B cell (primary cell): ENCODE data around the gene TMEM170B. TPM values are rescaled to one million over a fixed set of nuclear protein-coding genes. Genes with fewer than 3 reads are reported as not detected.

Experiments used
- ATAC-seq: fragments of 200-7000 bp; cut with Tn5 transposase; one replicate; pipeline ENCODE4 v1.10.0; 2021; ENCODE audit warnings: low read depth, mild to moderate bottlenecking, moderate number of reproducible peaks, moderate library complexity
- CTCF ChIA-PET: fragments of 350-600 bp; sonication (Branson Sonifier 250); formaldehyde crosslinking; loops from one replicate; lab custom pipeline; 2021; ENCODE audit warnings: antibody characterized with exemption, inconsistent platforms; lab: Charles Lee
- POLR2A ChIA-PET: fragments of 350-600 bp; sonication (Branson Sonifier 250); formaldehyde crosslinking; loops from one replicate; lab custom pipeline; 2021; ENCODE audit warnings: antibody characterized with exemption; lab: Charles Lee
- DNase-seq: peaks from one replicate; pipeline ENCODE4 v3.0.0; 2013
- H2AFZ ChIP-seq: 2 replicates; pipeline ENCODE4 v1.6.1; 2012; ENCODE audit warnings: mild to moderate bottlenecking, low read depth, low read length; ENCODE audit not compliant: insufficient read depth, poor library complexity, severe bottlenecking
- H3K27ac ChIP-seq, 2 donors: 1 replicate in 1 of 2; 2 replicates in 1 of 2; pipeline ENCODE4 v1.5.1; 2012 to 2013; ENCODE audit warnings: low read length in 2 of 2, mild to moderate bottlenecking in 2 of 2, moderate library complexity in 1 of 2
- H3K27me3 ChIP-seq, 4 experiments: fragments of 200-600 bp in 1 of 4; sonication (generic) in 1 of 4; replicated peaks in 1 of 4; 1 replicate in 2 of 4; 2 replicates in 2 of 4; pipeline versions ENCODE4 v1.6.1 to v1.7.0; 2013 to 2016; ENCODE audit warnings: low read length in 3 of 4, mild to moderate bottlenecking in 2 of 4, mixed read lengths in 1 of 4, moderate library complexity in 1 of 4; ENCODE audit not compliant: insufficient read depth in 4 of 4, control insufficient read depth in 3 of 4; ENCODE audit errors: control extremely low read depth in 1 of 4
- H3K36me3 ChIP-seq, 2 experiments: replicated peaks in 1 of 2; 1 replicate in 1 of 2; 2 replicates in 1 of 2; pipeline versions ENCODE4 v1.6.1 to v1.7.1; 2013; ENCODE audit warnings: low read length in 1 of 2; ENCODE audit not compliant: insufficient read depth in 2 of 2, control insufficient read depth in 1 of 2; ENCODE audit errors: control extremely low read depth in 1 of 2, extremely low read depth in 1 of 2
- H3K4me1 ChIP-seq, 2 donors: fragments of 200-600 bp in 1 of 2; sonication (generic) in 1 of 2; 1 replicate in 1 of 2; 2 replicates in 1 of 2; pipeline versions ENCODE4 v1.5.1 to v1.6.1; 2013 to 2017; ENCODE audit warnings: low read length in 2 of 2; ENCODE audit not compliant: control insufficient read depth in 2 of 2, insufficient read depth in 2 of 2
- H3K4me2 ChIP-seq: replicated peaks from 2 replicates; pipeline ENCODE3; 2012; ENCODE audit warnings: mild to moderate bottlenecking, low read depth, low read length; ENCODE audit not compliant: poor library complexity, severe bottlenecking
- H3K4me3 ChIP-seq, 5 experiments: fragments of 200-600 bp in 1 of 5; sonication (generic) in 1 of 5; 1 replicate in 3 of 5; 2 replicates in 2 of 5; pipeline versions ENCODE4 v1.5.1 to v1.7.0; 2011 to 2016; ENCODE audit warnings: low read length in 4 of 5, mild to moderate bottlenecking in 4 of 5, low read depth in 2 of 5, control low read depth in 1 of 5, moderate library complexity in 1 of 5; ENCODE audit not compliant: insufficient read depth in 1 of 5; ENCODE audit errors: control extremely low read depth in 1 of 5, extremely low read depth in 1 of 5
- H3K79me2 ChIP-seq: fragments of 200-600 bp; sonication (generic); one replicate; pipeline ENCODE4 v1.6.0; 2016; ENCODE audit warnings: low read length; ENCODE audit not compliant: control insufficient read depth, insufficient read depth
- H3K9ac ChIP-seq: fragments of 200-600 bp; sonication (generic); 2 replicates; pipeline ENCODE4 v1.6.1; 2017; ENCODE audit warnings: mild to moderate bottlenecking, low read length, moderate library complexity
- H3K9me3 ChIP-seq, 3 donors: one replicate each; pipeline versions ENCODE4 v1.6.1 to v1.7.1; 2013; ENCODE audit warnings: low read length in 2 of 3; ENCODE audit not compliant: control insufficient read depth in 2 of 3, insufficient read depth in 1 of 3; ENCODE audit errors: control extremely low read depth in 1 of 3
- H4K20me1 ChIP-seq: 2 replicates; pipeline ENCODE4 v1.6.0; 2012; ENCODE audit warnings: mild to moderate bottlenecking, low read length; ENCODE audit not compliant: insufficient read depth, control insufficient read depth, poor library complexity, severe bottlenecking
- H3K27ac Mint-ChIP-seq: one replicate; pipeline ENCODE4 v1.8.0; 2021; ENCODE audit warnings: mixed read lengths
- H3K27me3 Mint-ChIP-seq: one replicate; pipeline ENCODE4 v1.8.0; 2021; ENCODE audit warnings: mixed read lengths
- H3K4me1 Mint-ChIP-seq: one replicate; pipeline ENCODE4 v1.8.0; 2021; ENCODE audit warnings: mixed read lengths
- H3K4me3 Mint-ChIP-seq: one replicate; pipeline ENCODE4 v1.8.0; 2021; ENCODE audit warnings: mixed read lengths
- H3K9me3 Mint-ChIP-seq: one replicate; pipeline ENCODE4 v1.8.0; 2022; ENCODE audit warnings: mixed read lengths; ENCODE audit not compliant: insufficient read depth
- CTCF ChIP-seq: fragments of 200-600 bp; IDR thresholded peaks from one replicate; pipeline ENCODE4 v1.8.0; 2022; ENCODE audit warnings: antibody characterized with exemption, mild to moderate bottlenecking
- EZH2 ChIP-seq: IDR thresholded peaks from 2 replicates; pipeline ENCODE4 v1.6.1; 2012; ENCODE audit warnings: borderline replicate concordance, low read depth, mild to moderate bottlenecking, moderate library complexity, low read length; ENCODE audit not compliant: insufficient read depth, poor library complexity, severe bottlenecking
- WGBS: methylation state at CpG from one replicate; pipeline ENCODE4 v1.1.5; 2013; ENCODE audit warnings: missing lambda C conversion rate; ENCODE audit not compliant: insufficient coverage; 5-methylcytosine and 5-hydroxymethylcytosine counted together
- intact Hi-C: fragments of 100-400 bp; cut with micrococcal nuclease; formaldehyde crosslinking; loops from one replicate; pipeline ENCODE4 v1.10.0; 2022
- polyA plus RNA-seq: library from polyadenylated mRNA; depleted of rRNA; stranded (reverse); fragments of >200 nt; gene quantifications from 2 replicates; pipeline ENCODE4 v1.2.3, GENCODE V29; 2012
- total RNA-seq, 2 donors: library from RNA; stranded (reverse); fragments of 120-200 nt in 1 of 2; gene quantifications; 1 replicate in 1 of 2; 2 replicates in 1 of 2; pipeline versions ENCODE4 v1.2.3 to v1.2.4, GENCODE V29; 2013 to 2022

Gene TMEM170B
- total and polyA plus RNA-seq, 2 donors (not counting 1 experiment from before 2014, with no cell fraction given): 0.64 to 3.4 TPM

- H3K9ac ChIP-seq: no peak overlapping the region
- H3K4me2 ChIP-seq: no peak overlapping the region
- H3K4me3 ChIP-seq: no peak overlapping the region
- ChIA-PET POLR2A (no interaction called here), CTCF (interaction anchor here (0.9 to 1.8 kb wide), 2 partner anchors 11 to 113 kb away, joined by 3 read pairs; no protein-coding TSS in a partner anchor)
- H3K27me3 Mint-ChIP-seq: peaks cover 4% of the 10 kb centered on the region
- H3K9me3 ChIP-seq: no peaks in the 10 kb centered on the region
- H4K20me1 ChIP-seq: no peaks in the 10 kb centered on the region
- ATAC-seq: no peak
- WGBS: 96% methylated on average over 7 of the region's 7 CpGs
- H3K36me3 ChIP-seq: no peaks in the 10 kb centered on the region
- no peaks in the 10 kb centered on the region for H3K4me1 ChIP-seq
- no peaks in the 10 kb centered on the region for H3K27me3 ChIP-seq
- H3K9me3 Mint-ChIP-seq: no peaks in the 10 kb centered on the region
- H3K27ac ChIP-seq: no peak overlapping the region
- no peaks in the 10 kb centered on the region for H3K4me1 Mint-ChIP-seq
- intact Hi-C loops: loop anchor here (5.0 kb wide), 3 partner anchors 71 to 1306 kb away; no protein-coding TSS in a partner anchor
- TF ChIP-seq CTCF (no peak), EZH2 (no peak)
- no peak overlapping the region for H2AFZ ChIP-seq
- H3K4me3 Mint-ChIP-seq: no peak overlapping the region
- no peak overlapping the region for H3K27ac Mint-ChIP-seq
- no peaks in the 10 kb centered on the region for H3K79me2 ChIP-seq
- no peak for DNase-seq
Observed at GRCh38 chr6:11586536-11586935, 49.0 kb downstream of the TMEM170B start.

DNA sequence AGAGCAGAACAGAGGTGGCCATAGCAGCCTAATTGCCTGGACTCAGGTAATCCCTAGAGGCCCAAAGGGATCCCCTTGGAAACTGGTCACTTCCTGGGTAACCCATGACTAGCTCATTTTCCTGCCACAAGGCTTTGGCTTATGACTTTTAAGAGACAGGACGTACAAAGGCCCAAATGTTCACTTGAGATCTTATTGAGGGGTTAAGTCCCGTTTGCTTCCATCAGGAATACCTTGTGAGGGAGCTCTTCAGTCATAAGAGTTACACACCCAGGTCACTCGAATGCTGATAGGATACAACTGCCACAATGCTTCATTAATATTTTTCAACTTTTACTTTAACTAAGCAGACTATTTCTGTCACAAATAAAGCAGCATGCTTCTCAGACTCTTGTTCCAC is 51.7 kb downstream of the TMEM170B start:
- intact Hi-C loops: loop anchor here (5.0 kb wide), 3 partner anchors 68 to 1303 kb away; no protein-coding TSS in a partner anchor
- H2AFZ ChIP-seq: no peak overlapping the region
- Mint-ChIP-seq H3K4me3 (no peak overlapping the region), H3K9me3 (no peaks in the 10 kb centered on the region), H3K27me3 (peaks cover 15% of the 10 kb centered on the region), H3K27ac (no peak overlapping the region), H3K4me1 (no peaks in the 10 kb centered on the region)
- no peaks in the 10 kb centered on the region for H3K79me2 ChIP-seq
- no peaks in the 10 kb centered on the region for H3K9me3 ChIP-seq
- no peaks in the 10 kb centered on the region for H4K20me1 ChIP-seq
- ChIA-PET CTCF (no interaction called here), POLR2A (no interaction called here)
- no peak for TF ChIP-seq EZH2
- TF ChIP-seq CTCF: no peak
- H3K9ac ChIP-seq: no peak overlapping the region
- no peak overlapping the region for H3K4me3 ChIP-seq
- DNase-seq: no peak
- H3K36me3 ChIP-seq: no peaks in the 10 kb centered on the region
- no peaks in the 10 kb centered on the region for H3K27me3 ChIP-seq
- H3K4me1 ChIP-seq: no peaks in the 10 kb centered on the region
- no peak overlapping the region for H3K27ac ChIP-seq
- no peak overlapping the region for H3K4me2 ChIP-seq
- WGBS: 41% methylated on average over 3 of the region's 3 CpGs
- ATAC-seq: no peak
